ENCODE results near the gene HOTAIR. TPM values are rescaled to one million over a fixed set of nuclear protein-coding genes. Genes with fewer than 3 reads are reported as not detected.

HOTAIR gene
- total RNA-seq, 1 donor from 2014 or later = 1.4 TPM

DNA sequence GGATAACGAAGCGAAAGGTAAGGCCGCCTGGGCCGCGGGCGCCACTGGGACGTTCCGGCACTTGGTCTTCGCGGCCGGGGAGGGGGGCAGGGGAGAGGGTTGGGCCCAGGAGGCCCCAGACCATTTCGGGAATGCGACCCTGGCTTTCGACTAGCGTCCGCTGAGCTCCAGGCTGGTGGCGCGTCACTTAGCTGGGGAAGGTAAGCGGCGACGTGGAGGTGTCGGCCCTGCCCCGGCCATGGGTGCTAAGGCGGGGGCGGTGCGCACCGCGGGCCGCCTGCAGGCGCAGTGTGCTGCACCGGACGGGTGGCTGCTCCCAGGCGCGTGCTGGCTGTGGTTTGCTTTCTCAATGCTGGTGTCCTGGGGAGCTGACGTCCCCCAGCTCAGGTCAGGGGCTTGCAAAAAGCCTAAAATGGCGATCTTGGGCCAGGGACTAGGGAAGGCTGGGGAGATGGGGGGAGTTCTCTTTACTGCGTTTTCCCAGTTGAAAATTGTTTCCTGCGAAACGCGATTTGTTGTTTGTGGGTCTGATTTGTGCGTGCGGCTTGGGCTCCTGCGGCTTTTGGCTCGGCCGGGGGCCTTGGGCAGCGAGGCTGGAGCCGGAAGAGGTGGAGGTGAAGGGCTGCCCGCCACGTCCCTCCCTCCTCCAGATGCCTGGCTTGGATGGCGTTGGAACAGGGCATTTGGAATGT lies 11.4 kb upstream of the HOTAIR start:
- H3K4me1 Mint-ChIP-seq (ENCODE audit: unreplicated experiment) = peaks cover 67% of the 10 kb centered on the region
- H3K36me3 Mint-ChIP-seq (ENCODE audit: low read depth, unreplicated experiment) = peaks cover 4% of the 10 kb centered on the region
- H3K4me3 Mint-ChIP-seq (ENCODE audit: unreplicated experiment) = peak overlapping the region; percentile 78
- no peak for DNase-seq (ENCODE audit: low spot score)
- H3K9me3 Mint-ChIP-seq (ENCODE audit: unreplicated experiment) = no peaks in the 10 kb centered on the region
- no peak overlapping the region for H3K27ac Mint-ChIP-seq (ENCODE audit: unreplicated experiment)
- H3K27me3 Mint-ChIP-seq (ENCODE audit: unreplicated experiment) = peaks cover 39% of the 10 kb centered on the region
- TF ChIP-seq, protein P1, sequence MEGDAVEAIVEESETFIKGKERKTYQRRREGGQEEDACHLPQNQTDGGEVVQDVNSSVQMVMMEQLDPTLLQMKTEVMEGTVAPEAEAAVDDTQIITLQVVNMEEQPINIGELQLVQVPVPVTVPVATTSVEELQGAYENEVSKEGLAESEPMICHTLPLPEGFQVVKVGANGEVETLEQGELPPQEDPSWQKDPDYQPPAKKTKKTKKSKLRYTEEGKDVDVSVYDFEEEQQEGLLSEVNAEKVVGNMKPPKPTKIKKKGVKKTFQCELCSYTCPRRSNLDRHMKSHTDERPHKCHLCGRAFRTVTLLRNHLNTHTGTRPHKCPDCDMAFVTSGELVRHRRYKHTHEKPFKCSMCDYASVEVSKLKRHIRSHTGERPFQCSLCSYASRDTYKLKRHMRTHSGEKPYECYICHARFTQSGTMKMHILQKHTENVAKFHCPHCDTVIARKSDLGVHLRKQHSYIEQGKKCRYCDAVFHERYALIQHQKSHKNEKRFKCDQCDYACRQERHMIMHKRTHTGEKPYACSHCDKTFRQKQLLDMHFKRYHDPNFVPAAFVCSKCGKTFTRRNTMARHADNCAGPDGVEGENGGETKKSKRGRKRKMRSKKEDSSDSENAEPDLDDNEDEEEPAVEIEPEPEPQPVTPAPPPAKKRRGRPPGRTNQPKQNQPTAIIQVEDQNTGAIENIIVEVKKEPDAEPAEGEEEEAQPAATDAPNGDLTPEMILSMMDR (IDR thresholded peaks at IDR 0.05; ENCODE audit: unreplicated experiment) = no peak

- Mint-ChIP-seq H3K27ac (ENCODE audit: unreplicated experiment) (no peak overlapping the region), H3K27me3 (ENCODE audit: unreplicated experiment) (peaks cover 37% of the 10 kb centered on the region), H3K9me3 (ENCODE audit: unreplicated experiment) (no peaks in the 10 kb centered on the region), H3K4me3 (ENCODE audit: unreplicated experiment) (no peak overlapping the region), H3K4me1 (ENCODE audit: unreplicated experiment) (peaks cover 66% of the 10 kb centered on the region), H3K36me3 (ENCODE audit: low read depth, unreplicated experiment) (peaks cover 4% of the 10 kb centered on the region)
- no peak for DNase-seq (ENCODE audit: low spot score)
- TF ChIP-seq, protein P1 (IDR thresholded peaks at IDR 0.05; ENCODE audit: unreplicated experiment) = no peak
These were observed 10.9 kb upstream of the HOTAIR start for GRCh38 chr12:53985692-53985993.

GRCh38 chr12:53984901-53985691 lies 10.3 kb upstream of the HOTAIR start, which contains the start of gene HOXC10:
TSS of gene HOXC10 (plus strand) at chr12:53985146. CDS start at chr12:53985260, 114 bp downstream.
- peak within 1 kb of the TSS; percentile 56 for H3K4me3 Mint-ChIP-seq (ENCODE audit: unreplicated experiment)
- TF ChIP-seq, protein P1 (IDR thresholded peaks at IDR 0.05; ENCODE audit: unreplicated experiment) = peak; percentile 68
- H3K27ac Mint-ChIP-seq (ENCODE audit: unreplicated experiment) = peak within 1 kb of the TSS; percentile 89

DNA sequence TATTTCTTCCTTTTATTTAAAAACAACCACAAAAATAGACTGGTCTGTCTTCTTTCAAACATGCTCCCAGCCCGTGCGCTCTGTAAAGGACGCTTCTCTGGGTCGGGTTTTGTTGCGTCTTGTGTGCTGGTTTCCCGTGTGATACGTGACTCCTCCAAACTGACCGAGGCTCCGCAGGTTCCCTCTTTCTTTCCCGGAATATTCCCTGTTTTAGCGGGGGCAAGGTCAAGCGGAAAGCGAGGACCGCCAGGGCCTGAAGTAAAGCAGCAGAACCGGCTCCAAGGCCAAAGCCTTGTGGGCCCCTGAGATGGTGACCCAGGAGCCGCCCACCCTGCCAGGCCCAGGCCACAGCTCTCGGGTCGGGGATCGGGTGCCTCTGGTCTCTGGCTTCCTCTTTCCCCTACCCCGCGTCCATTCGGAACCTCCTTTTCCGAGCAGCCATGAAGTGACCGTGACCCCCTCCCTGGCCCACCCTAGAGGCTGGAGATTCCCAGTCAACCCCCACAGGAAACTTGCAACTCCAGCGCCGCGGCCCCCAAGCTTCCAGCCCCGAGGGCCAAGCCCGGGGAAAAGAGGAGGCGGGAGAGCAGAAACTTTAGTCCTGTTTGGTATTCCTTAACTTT lies 9.3 kb upstream of the HOTAIR start:
- H3K27me3 Mint-ChIP-seq (ENCODE audit: unreplicated experiment) = peaks cover 33% of the 10 kb centered on the region
- H3K36me3 Mint-ChIP-seq (ENCODE audit: low read depth, unreplicated experiment) = no peaks in the 10 kb centered on the region
- peaks cover 59% of the 10 kb centered on the region for H3K4me1 Mint-ChIP-seq (ENCODE audit: unreplicated experiment)
- TF ChIP-seq, protein P1 (IDR thresholded peaks at IDR 0.05; ENCODE audit: unreplicated experiment) = no peak
- no peak for DNase-seq (ENCODE audit: low spot score)
- peak overlapping the region; percentile 89 for H3K27ac Mint-ChIP-seq (ENCODE audit: unreplicated experiment)
- H3K4me3 Mint-ChIP-seq (ENCODE audit: unreplicated experiment) = no peak overlapping the region
- H3K9me3 Mint-ChIP-seq (ENCODE audit: unreplicated experiment) = no peaks in the 10 kb centered on the region

More at GRCh38 chr12:53984901-53985691, 10.3 kb upstream of the HOTAIR start, which contains the start of gene HOXC10:
- peaks cover 32% of the 10 kb centered on the region for H3K27me3 Mint-ChIP-seq (ENCODE audit: unreplicated experiment)
- DNase-seq (ENCODE audit: low spot score) = peak; percentile 91
- peaks cover 64% of the 10 kb centered on the region for H3K4me1 Mint-ChIP-seq (ENCODE audit: unreplicated experiment)
- no peaks in the 10 kb centered on the region for H3K9me3 Mint-ChIP-seq (ENCODE audit: unreplicated experiment)
- H3K36me3 Mint-ChIP-seq (ENCODE audit: low read depth, unreplicated experiment) = peaks cover under 1% of the 10 kb centered on the region
